Aorta (tissue), 5 donors: ENCODE data around the gene SDS. TPM values are rescaled to one million over a fixed set of nuclear protein-coding genes. Genes with fewer than 3 reads are reported as not detected.

Source experiments
- ATAC-seq: fragments of 200-7000 bp; cut with Tn5 transposase; one replicate; pipeline ENCODE4 v1.9.1; 2022; ENCODE audit warnings: moderate library complexity; ENCODE audit not compliant: low FRiP score
- DNase-seq, 2 donors: peaks; one replicate each; pipeline ENCODE4 v3.0.0-alpha.2; 2020
- H3K27ac ChIP-seq, 2 donors: one replicate each; pipeline ENCODE4 v1.5.1; 2013; ENCODE audit warnings: low read length in 2 of 2, mild to moderate bottlenecking in 2 of 2, moderate library complexity in 2 of 2, control low read depth in 1 of 2, inconsistent platforms in 1 of 2, low read depth in 1 of 2
- H3K27me3 ChIP-seq, 2 donors: one replicate each; pipeline ENCODE4 v1.6.1; 2013; ENCODE audit warnings: control low read depth in 1 of 2, low read length in 1 of 2, mild to moderate bottlenecking in 1 of 2, moderate library complexity in 1 of 2; ENCODE audit not compliant: insufficient read depth in 2 of 2, control insufficient read depth in 1 of 2
- H3K36me3 ChIP-seq, 2 donors: one replicate each; pipeline ENCODE4 v1.6.1; 2013; ENCODE audit warnings: control low read depth in 1 of 2, low read length in 1 of 2, mild to moderate bottlenecking in 1 of 2; ENCODE audit not compliant: insufficient read depth in 2 of 2, control insufficient read depth in 1 of 2
- H3K4me1 ChIP-seq, 2 donors: one replicate each; pipeline ENCODE4 v1.6.1; 2013; ENCODE audit warnings: low read length in 2 of 2, control low read depth in 1 of 2, mild to moderate bottlenecking in 1 of 2, moderate library complexity in 1 of 2; ENCODE audit not compliant: insufficient read depth in 2 of 2, control insufficient read depth in 1 of 2
- H3K4me3 ChIP-seq, 2 donors: one replicate each; pipeline ENCODE4 v1.5.1; 2013; ENCODE audit warnings: low read length in 2 of 2, control low read depth in 1 of 2, mild to moderate bottlenecking in 1 of 2
- H3K9me3 ChIP-seq: one replicate; pipeline ENCODE4 v1.6.1; 2013; ENCODE audit warnings: mild to moderate bottlenecking, low read length; ENCODE audit not compliant: control insufficient read depth
- WGBS, 2 donors: extraction: QIAGEN DNeasy Blood & Tissue Kit; methylation state at CpG; one replicate each; pipeline ENCODE4 v1.1.7; 2013; 5-methylcytosine and 5-hydroxymethylcytosine counted together
- intact Hi-C, 2 donors: fragments of 100-400 bp; cut with DNase I; formaldehyde crosslinking; loops; one replicate each; pipeline versions ENCODE4 v1.14.2 to v1.15.0; 2022
- polyA plus RNA-seq, 2 donors: library from polyadenylated mRNA; stranded (reverse); fragments of 200-250 nt; gene quantifications; one replicate each; pipeline ENCODE4 v1.2.3, GENCODE V29; 2013
- total RNA-seq, 2 donors: library from RNA; stranded (reverse); fragmentation: NEBNext Ultra II Directional; extraction: Animal tissue kit (Norgen Biotek cat#: 25700); gene quantifications; one replicate each; pipeline ENCODE4 v1.2.1, GENCODE V29; 2021
- donor health status: healthy with polysubstance abuse.
- donor health status: Bipolar disorder and iron deficiency.
- donor health status: DM: no; HTN: no; CAD: no.
- donor health status: DM: no; HTN: no; CAD: no.
- donor health status: DM: yes; HTN: yes; CAD: no.

Gene SDS
- total and polyA plus RNA-seq, 4 donors = 1.0 to 9.9 (median 3.1) TPM

DNA sequence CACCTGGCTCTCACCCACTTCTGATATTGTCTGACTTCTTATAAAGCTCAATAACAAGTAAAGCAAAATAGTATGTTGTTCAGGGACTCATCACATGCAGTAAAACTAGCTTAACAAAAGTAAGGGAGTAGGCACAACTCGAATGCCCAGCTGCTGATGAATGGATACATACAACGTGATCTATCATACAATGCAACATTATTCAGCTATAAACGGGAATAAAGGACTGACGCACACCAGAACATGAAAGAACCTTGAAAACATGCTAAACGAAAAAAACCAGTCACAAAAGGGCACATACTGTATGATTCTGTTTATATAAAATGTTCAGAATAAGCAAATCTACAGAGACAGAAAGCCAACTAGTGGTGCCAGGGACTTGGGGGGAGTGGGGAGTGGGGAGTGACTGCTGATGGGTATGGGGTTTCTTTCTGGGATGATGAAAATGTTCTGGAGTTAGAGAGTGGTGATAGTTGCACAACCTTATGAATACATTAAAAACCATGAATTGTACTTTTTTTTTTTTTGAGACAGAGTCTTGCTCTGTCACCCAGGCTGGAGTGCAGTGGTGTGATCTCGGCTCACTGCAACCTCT, 34.2 kb downstream of the SDS start:
- intact Hi-C loops = no loop called here
- H3K36me3 ChIP-seq = peaks cover 2 to 6% of the 10 kb centered on the region in 2 donors

DNA sequence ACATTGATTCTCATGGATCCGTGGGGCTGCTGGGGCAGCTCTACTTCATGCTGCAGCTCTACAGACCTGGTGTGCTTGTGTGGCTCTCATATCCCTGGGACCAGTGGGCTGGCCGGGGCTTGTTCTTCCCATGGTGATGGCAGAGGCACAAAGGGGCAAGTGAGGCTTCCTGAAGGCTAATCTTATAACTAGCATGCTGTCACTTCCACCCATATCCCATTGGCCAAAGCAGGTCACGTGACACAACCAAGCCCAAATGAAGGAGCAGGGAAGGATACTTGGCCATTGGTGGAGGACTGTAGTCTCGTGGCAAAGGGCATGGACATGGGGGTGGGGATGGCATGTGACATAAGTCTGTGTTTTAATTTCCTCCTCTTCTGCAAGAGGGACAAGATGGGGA, 35.4 kb downstream of the SDS start:
- no peaks in the 10 kb centered on the region for H3K27me3 ChIP-seq
- no peak for DNase-seq
- ATAC-seq = no peak
- no peaks in the 10 kb centered on the region for H3K9me3 ChIP-seq
- peaks cover 1 to 5% of the 10 kb centered on the region in 2 donors for H3K36me3 ChIP-seq
- intact Hi-C loops = no loop called here
- H3K4me3 ChIP-seq = no peak overlapping the region
- 81 to 86% methylated on average over 4 of the region's 4 CpGs for WGBS, 2 donors
- H3K4me1 ChIP-seq = no peaks in the 10 kb centered on the region
- H3K27ac ChIP-seq = no peak overlapping the region

More for the DNA sequence above, 34.2 kb downstream of the SDS start:
- no peaks in the 10 kb centered on the region for H3K27me3 ChIP-seq
- no peak overlapping the region for H3K4me3 ChIP-seq
- no peak for ATAC-seq
- 77 to 78% methylated on average over 6 of the region's 6 CpGs for WGBS, 2 donors
- H3K4me1 ChIP-seq = no peaks in the 10 kb centered on the region
- DNase-seq = no peak
- H3K9me3 ChIP-seq = no peaks in the 10 kb centered on the region
- no peak overlapping the region for H3K27ac ChIP-seq

DNA sequence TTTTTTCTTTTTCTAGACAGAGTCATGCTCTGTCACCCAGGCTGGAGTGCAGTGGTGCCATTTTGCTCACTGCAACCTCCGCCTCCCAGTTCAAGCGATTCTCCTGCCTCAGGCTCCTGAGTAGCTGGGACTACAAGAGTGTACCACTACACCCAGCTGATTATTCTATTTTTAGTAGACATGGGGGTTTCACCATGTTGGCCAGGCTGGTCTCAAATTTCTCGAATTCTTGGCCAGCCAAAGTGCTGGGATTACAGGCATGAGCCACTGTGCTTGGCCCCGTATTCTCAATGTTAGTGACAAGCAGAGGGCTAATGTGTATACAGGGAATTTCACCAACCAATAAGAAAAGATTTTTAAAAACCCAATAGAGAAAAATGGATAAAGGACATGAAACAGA, 36.9 kb downstream of the SDS start:
- ATAC-seq (no peak), DNase-seq (no peak)
- Histone ChIP-seq H3K27ac (no peak overlapping the region), H3K4me1 (no peaks in the 10 kb centered on the region), H3K9me3 (no peaks in the 10 kb centered on the region), H3K36me3 (no peaks in the 10 kb centered on the region), H3K4me3 (no peak overlapping the region), H3K27me3 (no peaks in the 10 kb centered on the region)
- WGBS, 2 donors = 31% methylated on average over 4 of the region's 4 CpGs
- intact Hi-C loops = no loop called here

DNA sequence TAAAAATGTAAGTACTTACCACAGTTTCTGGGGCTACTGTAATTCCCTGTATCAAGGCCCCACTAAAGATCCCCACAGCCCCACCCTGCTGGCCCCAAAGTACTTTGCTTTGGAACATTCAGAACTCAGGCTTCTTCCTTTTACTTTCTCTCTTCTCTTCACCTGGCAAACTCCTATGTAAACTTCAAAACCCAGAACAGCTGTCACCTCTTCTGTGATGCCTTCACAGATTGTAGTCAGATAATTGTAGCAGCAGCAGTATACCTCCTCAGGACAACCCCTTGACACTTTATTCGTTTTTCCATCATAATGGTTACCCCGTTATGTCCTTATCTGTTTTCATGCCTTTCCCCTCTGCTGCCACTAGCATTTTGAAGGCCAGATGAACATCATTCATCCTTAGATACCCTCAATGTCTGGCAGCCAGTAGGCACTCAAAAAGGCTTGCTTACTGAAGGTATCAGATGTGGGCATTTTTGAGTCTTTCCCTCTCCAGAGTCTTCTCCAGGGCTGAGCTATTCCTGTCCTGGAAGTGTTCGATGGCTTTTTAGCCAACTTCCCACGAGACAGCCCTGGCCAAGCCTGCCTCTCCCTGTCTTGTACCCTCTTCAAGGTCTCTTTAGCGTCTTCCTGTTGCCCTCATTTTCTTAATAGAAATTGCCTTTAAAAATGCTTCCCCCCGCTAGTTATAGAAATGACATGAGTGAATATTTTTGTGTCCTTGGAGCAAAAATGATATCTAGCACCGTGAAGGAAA, 37.9 kb downstream of the SDS start:
- intact Hi-C loops = no loop called here
- Histone ChIP-seq H3K9me3 (no peaks in the 10 kb centered on the region), H3K4me3 (no peak overlapping the region), H3K36me3 (no peaks in the 10 kb centered on the region), H3K4me1 (no peaks in the 10 kb centered on the region), H3K27me3 (no peaks in the 10 kb centered on the region), H3K27ac (peak overlapping the region in 1 of 2 donors; percentile 14)
- WGBS, 2 donors = 46 to 48% methylated on average over 7 of the region's 7 CpGs
- ATAC-seq (no peak), DNase-seq (no peak)

DNA sequence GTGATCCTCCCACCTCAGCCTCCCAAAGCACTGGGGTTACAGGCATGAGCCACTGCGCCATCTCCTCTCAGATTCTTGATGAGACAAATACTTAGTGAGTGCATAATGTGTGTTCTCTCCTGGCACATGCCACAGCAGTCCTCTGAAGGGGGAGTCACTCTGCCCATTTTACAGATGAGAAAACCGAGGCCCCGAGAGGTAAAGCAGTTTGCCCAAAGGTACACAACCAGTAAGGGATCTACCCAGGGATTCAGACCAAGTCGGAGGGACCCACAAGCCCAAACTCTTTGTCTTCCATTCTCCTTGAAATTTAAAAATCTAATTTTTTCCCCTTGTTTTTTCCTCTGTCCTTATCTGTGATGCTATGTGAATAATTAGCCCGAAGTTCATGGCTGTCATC, 39.0 kb downstream of the SDS start:
- no peaks in the 10 kb centered on the region for H3K9me3 ChIP-seq
- H3K27me3 ChIP-seq = no peaks in the 10 kb centered on the region
- H3K4me3 ChIP-seq = no peak overlapping the region
- H3K36me3 ChIP-seq = no peaks in the 10 kb centered on the region
- intact Hi-C loops = no loop called here
- H3K27ac ChIP-seq = no peak overlapping the region
- H3K4me1 ChIP-seq = no peaks in the 10 kb centered on the region
- WGBS, 2 donors = 96% methylated on average over 5 of the region's 5 CpGs
- ATAC-seq (no peak), DNase-seq (no peak)

DNA sequence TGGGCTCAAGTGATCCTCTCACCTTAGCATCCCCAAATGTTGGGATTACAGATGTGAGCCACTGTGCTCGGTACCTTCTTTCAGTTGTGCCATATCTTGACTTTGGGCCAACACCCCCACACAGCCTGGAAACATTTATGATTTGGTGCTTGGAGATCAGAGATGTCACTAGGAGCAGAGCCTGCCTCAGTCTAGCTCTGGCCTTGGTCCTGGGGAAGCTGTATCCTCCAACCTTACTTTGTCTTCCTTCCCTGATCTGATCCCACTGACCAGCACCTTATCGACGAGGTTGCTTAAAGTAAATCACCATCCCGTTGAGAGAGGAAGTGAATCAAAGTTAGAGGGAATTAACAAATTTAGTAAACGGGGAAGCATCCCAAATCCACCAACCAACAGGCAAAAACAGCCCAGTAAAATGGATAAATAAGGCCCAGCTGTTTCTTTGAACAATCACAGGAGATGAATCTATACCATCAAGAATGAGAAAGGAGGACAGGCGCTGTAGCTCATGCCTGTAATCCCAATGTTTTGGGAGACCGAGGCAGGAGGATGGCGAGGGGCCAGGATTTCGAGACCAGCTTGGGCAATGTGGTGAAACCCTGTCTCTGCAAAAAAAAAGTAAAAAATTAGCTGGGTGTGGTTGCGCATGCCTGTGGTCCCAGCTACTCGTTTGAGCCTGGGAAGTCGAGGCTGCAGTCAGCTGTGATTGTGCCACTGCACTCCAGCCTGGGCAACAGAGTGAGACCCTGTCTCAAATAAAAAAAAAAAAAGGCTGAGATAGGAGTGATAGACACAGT, 41.9 kb downstream of the SDS start:
- ATAC-seq (no peak), DNase-seq (no peak)
- Histone ChIP-seq H3K27ac (peak overlapping the region in 1 of 2 donors; percentile 20), H3K4me1 (no peaks in the 10 kb centered on the region), H3K9me3 (no peaks in the 10 kb centered on the region), H3K36me3 (no peaks in the 10 kb centered on the region), H3K27me3 (no peaks in the 10 kb centered on the region), H3K4me3 (no peak overlapping the region)
- intact Hi-C loops = no loop called here
- WGBS, 2 donors = 70 to 77% methylated on average over 12 of the region's 12 CpGs

DNA sequence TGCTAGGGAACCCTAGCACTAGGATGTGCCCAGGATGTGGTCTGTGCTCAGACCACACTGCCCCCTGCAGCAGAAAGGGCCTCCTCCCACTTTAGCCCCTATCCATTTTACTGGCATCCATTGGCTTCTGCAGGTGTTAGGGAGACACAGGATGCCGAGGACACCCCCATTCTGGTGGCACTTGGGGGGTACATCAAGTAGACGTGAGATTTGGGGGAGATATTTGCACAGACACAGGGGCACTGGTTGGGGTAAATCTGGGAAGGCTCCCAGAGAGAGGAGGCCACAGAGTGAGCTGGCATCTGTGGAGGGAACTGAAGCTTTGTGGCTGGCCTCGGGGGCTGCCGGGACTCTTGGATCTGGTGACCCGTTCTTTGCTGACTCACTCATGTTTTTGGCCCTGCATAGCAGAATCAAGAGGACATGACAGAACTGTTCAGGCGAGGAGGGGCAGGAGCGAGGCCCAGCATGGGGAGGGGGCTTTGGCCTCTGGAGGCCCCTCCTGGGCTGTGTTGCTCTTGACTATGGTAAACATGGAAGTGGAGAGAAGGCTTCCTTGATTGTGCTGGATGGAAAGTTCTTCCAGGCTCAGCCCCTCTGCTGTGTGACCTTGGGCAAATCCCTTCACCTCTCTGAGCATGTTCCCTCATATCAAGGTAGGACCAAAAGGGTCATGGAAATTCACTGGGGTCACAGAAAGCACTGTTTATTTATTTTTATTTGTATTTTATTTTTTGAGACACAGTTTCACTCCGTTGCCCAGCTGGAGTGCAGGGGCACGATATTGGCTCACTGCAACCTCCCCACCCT, 43.5 kb downstream of the SDS start:
- intact Hi-C loops = loop anchor here (2.0 to 5.0 kb wide), 2 partner anchors 25 to 163 kb away; partner anchors contain the start of gene SLC8B1 (in 1 of the 2)
- ATAC-seq (no peak), DNase-seq (peak in 1 of 2 donors; percentile 67)
- 54 to 56% methylated on average over 9 of the region's 9 CpGs for WGBS, 2 donors
- H3K27me3 ChIP-seq = no peaks in the 10 kb centered on the region
- peak overlapping the region in 1 of 2 donors; percentile 3 for H3K27ac ChIP-seq
- no peaks in the 10 kb centered on the region for H3K4me1 ChIP-seq
- no peaks in the 10 kb centered on the region for H3K36me3 ChIP-seq
- no peaks in the 10 kb centered on the region for H3K9me3 ChIP-seq
- no peak overlapping the region for H3K4me3 ChIP-seq
